Activated CD4-positive, alpha-beta T cell treated with anti-CD3 and anti-CD28 coated beads for 4 hours (primary cell): Measurements from ENCODE around the gene TSPAN6.

Source experiments
- DNase-seq, 2 donors: peaks; one replicate each; pipeline ENCODE4 v3.0.0-alpha.2; 2020

Gene TSPAN6

GRCh38 chrX:100647095-100647494, 10.5 kb upstream of the TSPAN6 start:
- DNase-seq, result no peak

GRCh38 chrX:100645106-100645505, 8.5 kb upstream of the TSPAN6 start:
- no peak for DNase-seq

- DNase-seq, result no peak
Observed at GRCh38 chrX:100643956-100644860, 7.6 kb upstream of the TSPAN6 start, which contains the start of gene SRPX2. TSS of gene SRPX2 (plus strand) at chrX:100644199. CDS start at chrX:100646323, 2,124 bp downstream.

- DNase-seq, result no peak
Observed at GRCh38 chrX:100643212-100643611, 6.6 kb upstream of the TSPAN6 start.

GRCh38 chrX:100642290-100642689, 5.7 kb upstream of the TSPAN6 start:
- no peak for DNase-seq

- no peak for DNase-seq
Observed at GRCh38 chrX:100635989-100636320, 651 bp downstream of the TSPAN6 start.

- no peak for DNase-seq
Observed at GRCh38 chrX:100635040-100635439, 1.6 kb downstream of the TSPAN6 start.

- no peak for DNase-seq
Observed at GRCh38 chrX:100625985-100626491, 10.6 kb downstream of the TSPAN6 start.

- no peak for DNase-seq
Observed at GRCh38 chrX:100623001-100623400, 13.6 kb downstream of the TSPAN6 start.

- no peak for DNase-seq
Observed at GRCh38 chrX:100615005-100615404, 21.6 kb downstream of the TSPAN6 start.

- no peak for DNase-seq
Observed at GRCh38 chrX:100611951-100612350, 24.7 kb downstream of the TSPAN6 start.

- no peak for DNase-seq
Observed at GRCh38 chrX:100609591-100609990, 27.0 kb downstream of the TSPAN6 start.

GRCh38 chrX:100606753-100607152, 29.9 kb downstream of the TSPAN6 start:
- no peak for DNase-seq

- DNase-seq, result no peak
Observed at GRCh38 chrX:100600758-100601157, 35.8 kb downstream of the TSPAN6 start.

GRCh38 chrX:100600340-100600739, 36.3 kb downstream of the TSPAN6 start:
- DNase-seq, result no peak

- DNase-seq, result no peak
Observed at GRCh38 chrX:100599456-100599855, 37.1 kb downstream of the TSPAN6 start.

- DNase-seq, result no peak
Observed at GRCh38 chrX:100596601-100597000, 40.0 kb downstream of the TSPAN6 start.

- DNase-seq, result no peak
Observed at GRCh38 chrX:100593581-100593980, 43.0 kb downstream of the TSPAN6 start.

- DNase-seq, result no peak
Observed at GRCh38 chrX:100593126-100593525, 43.5 kb downstream of the TSPAN6 start.

GRCh38 chrX:100591256-100592051, 45.2 kb downstream of the TSPAN6 start:
- DNase-seq, result no peak

GRCh38 chrX:100587861-100588260, 48.7 kb downstream of the TSPAN6 start:
- DNase-seq, result no peak

- no peak for DNase-seq
Observed at GRCh38 chrX:100586747-100587146, 49.9 kb downstream of the TSPAN6 start.

GRCh38 chrX:100584611-100585010, 52.0 kb downstream of the TSPAN6 start, which contains the start of gene TNMD:
TSS of gene TNMD (plus strand) at chrX:100584936. CDS start at chrX:100585019, 83 bp downstream.
- no peak for DNase-seq
